Measurements from ENCODE around the gene BMP6.

BMP6 gene

DNA sequence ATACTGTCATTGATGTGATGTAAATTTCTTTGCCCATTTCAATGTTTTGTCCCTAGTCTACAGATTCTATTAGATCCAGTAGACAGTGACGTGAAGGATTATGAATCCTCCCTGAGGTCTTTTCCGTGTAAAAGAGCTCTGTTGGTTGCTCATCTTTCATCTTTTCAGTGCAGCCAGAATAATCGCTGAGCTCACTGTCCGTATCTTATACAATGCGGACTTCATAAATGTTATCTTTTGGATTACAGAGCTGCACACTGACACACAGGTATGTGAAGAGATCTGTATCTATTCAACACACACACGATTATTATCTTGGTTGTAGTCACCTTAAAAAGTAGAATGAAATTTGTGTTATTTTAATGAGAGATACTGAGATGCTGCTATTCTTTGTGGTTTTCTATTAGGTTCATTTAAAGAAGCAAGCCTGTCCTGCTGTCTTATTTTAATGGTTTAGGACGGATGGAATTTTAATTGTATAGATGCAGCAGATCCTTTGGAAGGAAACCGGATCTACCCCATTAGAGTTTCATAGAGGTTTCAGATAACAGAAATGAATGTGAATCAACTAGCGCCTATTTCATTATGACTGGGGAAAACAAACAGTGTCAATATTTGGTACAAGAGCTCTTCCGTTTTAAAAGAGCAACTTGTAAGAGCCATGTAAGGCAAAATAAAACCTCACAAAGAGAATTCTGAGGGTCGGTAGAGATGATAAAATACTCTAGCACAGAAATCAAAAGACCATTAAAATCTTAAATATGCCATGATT is 79.4 kb downstream of the BMP6 start:
- TF ChIP-seq POLR2AphosphoS5 (IDR thresholded peaks at IDR 0.05; ENCODE audit: low read depth, low read length), result no peak
- no peak for TF ChIP-seq TAF1 (IDR thresholded peaks at IDR 0.05; ENCODE audit: borderline replicate concordance, insufficient read depth, low read length)
- no peak for TF ChIP-seq FOXP2 (optimal IDR thresholded peaks at IDR 0.05; ENCODE audit: borderline replicate concordance, extremely low read depth, extremely low read length, insufficient read depth)
- TF ChIP-seq, protein P1, sequence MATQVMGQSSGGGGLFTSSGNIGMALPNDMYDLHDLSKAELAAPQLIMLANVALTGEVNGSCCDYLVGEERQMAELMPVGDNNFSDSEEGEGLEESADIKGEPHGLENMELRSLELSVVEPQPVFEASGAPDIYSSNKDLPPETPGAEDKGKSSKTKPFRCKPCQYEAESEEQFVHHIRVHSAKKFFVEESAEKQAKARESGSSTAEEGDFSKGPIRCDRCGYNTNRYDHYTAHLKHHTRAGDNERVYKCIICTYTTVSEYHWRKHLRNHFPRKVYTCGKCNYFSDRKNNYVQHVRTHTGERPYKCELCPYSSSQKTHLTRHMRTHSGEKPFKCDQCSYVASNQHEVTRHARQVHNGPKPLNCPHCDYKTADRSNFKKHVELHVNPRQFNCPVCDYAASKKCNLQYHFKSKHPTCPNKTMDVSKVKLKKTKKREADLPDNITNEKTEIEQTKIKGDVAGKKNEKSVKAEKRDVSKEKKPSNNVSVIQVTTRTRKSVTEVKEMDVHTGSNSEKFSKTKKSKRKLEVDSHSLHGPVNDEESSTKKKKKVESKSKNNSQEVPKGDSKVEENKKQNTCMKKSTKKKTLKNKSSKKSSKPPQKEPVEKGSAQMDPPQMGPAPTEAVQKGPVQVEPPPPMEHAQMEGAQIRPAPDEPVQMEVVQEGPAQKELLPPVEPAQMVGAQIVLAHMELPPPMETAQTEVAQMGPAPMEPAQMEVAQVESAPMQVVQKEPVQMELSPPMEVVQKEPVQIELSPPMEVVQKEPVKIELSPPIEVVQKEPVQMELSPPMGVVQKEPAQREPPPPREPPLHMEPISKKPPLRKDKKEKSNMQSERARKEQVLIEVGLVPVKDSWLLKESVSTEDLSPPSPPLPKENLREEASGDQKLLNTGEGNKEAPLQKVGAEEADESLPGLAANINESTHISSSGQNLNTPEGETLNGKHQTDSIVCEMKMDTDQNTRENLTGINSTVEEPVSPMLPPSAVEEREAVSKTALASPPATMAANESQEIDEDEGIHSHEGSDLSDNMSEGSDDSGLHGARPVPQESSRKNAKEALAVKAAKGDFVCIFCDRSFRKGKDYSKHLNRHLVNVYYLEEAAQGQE (IDR thresholded peaks at IDR 0.05; ENCODE audit: insufficient read depth in 1 of 2, low read depth in 2 of 2, low read length in 2 of 2), result no peak
- TF ChIP-seq SIN3A (IDR thresholded peaks at IDR 0.05; ENCODE audit: borderline replicate concordance, insufficient read depth, low read length), result no peak

DNA sequence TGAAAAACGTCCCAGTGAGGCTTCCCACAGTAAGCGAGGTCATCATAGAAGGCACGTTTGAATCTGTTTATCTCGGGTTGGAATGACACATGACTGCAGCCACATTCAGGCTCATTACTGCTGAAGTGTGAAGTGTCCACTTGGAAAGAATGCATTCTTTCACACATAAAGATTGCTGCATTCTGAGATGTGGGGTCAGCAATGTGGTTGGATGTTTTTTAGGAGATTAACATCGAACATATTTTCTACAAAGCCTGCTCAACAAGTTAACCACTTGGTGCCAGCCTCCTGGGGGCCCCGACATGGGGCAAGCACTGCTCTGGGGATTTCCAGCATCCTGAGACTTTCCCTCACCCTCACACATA is 79.9 kb downstream of the BMP6 start:
- no peak for TF ChIP-seq TAF1 (IDR thresholded peaks at IDR 0.05; ENCODE audit: borderline replicate concordance, insufficient read depth, low read length)
- no peak for TF ChIP-seq SIN3A (IDR thresholded peaks at IDR 0.05; ENCODE audit: borderline replicate concordance, insufficient read depth, low read length)
- no peak for TF ChIP-seq POLR2AphosphoS5 (IDR thresholded peaks at IDR 0.05; ENCODE audit: low read depth, low read length)
- TF ChIP-seq, protein P1 (IDR thresholded peaks at IDR 0.05; ENCODE audit: insufficient read depth in 1 of 2, low read depth in 2 of 2, low read length in 2 of 2), result no peak

- no peak for TF ChIP-seq SIN3A (IDR thresholded peaks at IDR 0.05; ENCODE audit: borderline replicate concordance, insufficient read depth, low read length)
- TF ChIP-seq TAF1 (IDR thresholded peaks at IDR 0.05; ENCODE audit: borderline replicate concordance, insufficient read depth, low read length), result no peak
- no peak for TF ChIP-seq POLR2AphosphoS5 (IDR thresholded peaks at IDR 0.05; ENCODE audit: low read depth, low read length)
- TF ChIP-seq, protein P1 (IDR thresholded peaks at IDR 0.05; ENCODE audit: insufficient read depth in 1 of 2, low read depth in 2 of 2, low read length in 2 of 2), result no peak
- no peak for TF ChIP-seq FOXP2 (optimal IDR thresholded peaks at IDR 0.05; ENCODE audit: borderline replicate concordance, extremely low read depth, extremely low read length, insufficient read depth)
Measured at GRCh38 chr6:7806711-7807110, 80.8 kb downstream of the BMP6 start.

DNA sequence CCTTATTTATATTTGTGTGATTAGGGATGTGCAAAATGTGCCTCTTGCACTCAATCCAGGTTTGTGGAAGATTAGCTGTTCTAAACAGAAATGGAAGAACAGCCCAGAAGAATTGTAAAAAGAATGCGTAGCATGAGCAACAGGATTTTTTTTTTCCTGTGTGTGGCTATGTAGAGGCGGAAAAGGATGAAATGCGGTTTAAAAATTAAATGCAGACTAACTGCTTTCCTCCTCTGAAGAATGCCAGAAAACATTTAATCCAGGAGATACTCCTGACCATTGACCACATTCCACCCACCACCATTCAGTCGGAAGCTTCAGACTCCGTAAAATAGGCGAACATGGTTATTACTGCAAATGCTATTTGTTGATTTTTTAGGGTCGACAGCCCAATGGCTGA is 83.4 kb downstream of the BMP6 start:
- no peak for TF ChIP-seq FOXP2 (optimal IDR thresholded peaks at IDR 0.05; ENCODE audit: borderline replicate concordance, extremely low read depth, extremely low read length, insufficient read depth)
- TF ChIP-seq, protein P1 (IDR thresholded peaks at IDR 0.05; ENCODE audit: insufficient read depth in 1 of 2, low read depth in 2 of 2, low read length in 2 of 2), result no peak
- TF ChIP-seq TAF1 (IDR thresholded peaks at IDR 0.05; ENCODE audit: borderline replicate concordance, insufficient read depth, low read length), result no peak
- TF ChIP-seq POLR2AphosphoS5 (IDR thresholded peaks at IDR 0.05; ENCODE audit: low read depth, low read length), result no peak
- no peak for TF ChIP-seq SIN3A (IDR thresholded peaks at IDR 0.05; ENCODE audit: borderline replicate concordance, insufficient read depth, low read length)
